CD14-positive monocyte (primary cell): Measurements from ENCODE around the gene SLC27A2. TPM values are rescaled to one million over a fixed set of nuclear protein-coding genes. Genes with fewer than 3 reads are reported as not detected.

ENCODE experiments used
- DNase-seq, 3 donors: peaks; one replicate each; pipeline ENCODE4 v3.0.0-alpha.2; 2011 to 2022
- H2AFZ ChIP-seq: 2 replicates; pipeline ENCODE4 v1.6.0; 2012; ENCODE audit warnings: mild to moderate bottlenecking, low read depth, low read length, inconsistent platforms; ENCODE audit not compliant: insufficient read depth, poor library complexity, severe bottlenecking
- H3K27ac ChIP-seq, 2 donors: 1 replicate in 1 of 2; 2 replicates in 1 of 2; pipeline ENCODE4 v1.5.1; 2012 to 2013; ENCODE audit warnings: low read length in 2 of 2, control low read depth in 1 of 2, inconsistent platforms in 1 of 2, low read depth in 1 of 2, mild to moderate bottlenecking in 1 of 2
- H3K27me3 ChIP-seq, 2 donors: one replicate each; pipeline versions ENCODE4 v1.6.0 to v1.6.1; 2011 to 2013; ENCODE audit warnings: low read length in 2 of 2; ENCODE audit not compliant: control insufficient read depth in 2 of 2, insufficient read depth in 2 of 2
- H3K36me3 ChIP-seq, 2 donors: replicated peaks in 1 of 2; 1 replicate in 1 of 2; 2 replicates in 1 of 2; pipeline versions ENCODE4 v1.5.1 to v1.6.1; 2012 to 2013; ENCODE audit warnings: low read length in 2 of 2, control low read depth in 1 of 2, inconsistent platforms in 1 of 2, mild to moderate bottlenecking in 1 of 2; ENCODE audit not compliant: insufficient read depth in 2 of 2, control insufficient read depth in 1 of 2
- H3K4me1 ChIP-seq, 2 donors: 1 replicate in 1 of 2; 2 replicates in 1 of 2; pipeline versions ENCODE4 v1.5.1 to v1.6.1; 2012 to 2013; ENCODE audit warnings: low read length in 2 of 2, control low read depth in 1 of 2, inconsistent platforms in 1 of 2, mild to moderate bottlenecking in 1 of 2, moderate library complexity in 1 of 2; ENCODE audit not compliant: insufficient read depth in 2 of 2, control insufficient read depth in 1 of 2
- H3K4me2 ChIP-seq: replicated peaks from 2 replicates; pipeline ENCODE3; 2012; ENCODE audit warnings: low read length, moderate library complexity, mild to moderate bottlenecking; ENCODE audit not compliant: poor library complexity, severe bottlenecking; ENCODE audit errors: extremely low read depth
- H3K4me3 ChIP-seq, 3 experiments: fragments of 200-600 bp in 1 of 3; sonication (generic) in 1 of 3; replicated peaks in 1 of 3; 1 replicate in 2 of 3; 2 replicates in 1 of 3; pipeline ENCODE4 v1.5.1; 2011 to 2013; ENCODE audit warnings: low read length in 3 of 3, mild to moderate bottlenecking in 3 of 3, control low read depth in 2 of 3, low read depth in 2 of 3, inconsistent platforms in 1 of 3, moderate library complexity in 1 of 3
- H3K79me2 ChIP-seq: 2 replicates; pipeline ENCODE4 v1.6.0; 2012; ENCODE audit warnings: mild to moderate bottlenecking, control low read depth, inconsistent platforms, low read length, moderate library complexity; ENCODE audit not compliant: insufficient read depth
- H3K9ac ChIP-seq: 2 replicates; pipeline ENCODE4 v1.6.0; 2017; ENCODE audit warnings: low read length, mild to moderate bottlenecking; ENCODE audit not compliant: insufficient read depth, poor library complexity, severe bottlenecking
- H3K9me3 ChIP-seq, 2 donors: replicated peaks in 1 of 2; 1 replicate in 1 of 2; 2 replicates in 1 of 2; pipeline versions ENCODE4 v1.5.1 to v1.6.1; 2012 to 2013; ENCODE audit warnings: low read length in 2 of 2, control low read depth in 1 of 2; ENCODE audit not compliant: control insufficient read depth in 1 of 2, insufficient read depth in 1 of 2
- H4K20me1 ChIP-seq: 2 replicates; pipeline ENCODE4 v1.6.0; 2012; ENCODE audit warnings: mild to moderate bottlenecking, low read length, control low read depth, moderate library complexity; ENCODE audit not compliant: insufficient read depth
- H3K27ac Mint-ChIP-seq, 7 donors: one replicate each; pipeline ENCODE4 v1.8.0; 2020; ENCODE audit warnings: mild to moderate bottlenecking in 7 of 7, mixed read lengths in 7 of 7, moderate library complexity in 6 of 7, inconsistent platforms in 2 of 7
- H3K27me3 Mint-ChIP-seq, 3 donors: one replicate each; pipeline ENCODE4 v1.8.0; 2021 to 2022; ENCODE audit warnings: low read depth in 3 of 3, mild to moderate bottlenecking in 3 of 3, mixed read lengths in 3 of 3, moderate library complexity in 3 of 3, inconsistent platforms in 1 of 3
- H3K36me3 Mint-ChIP-seq, 2 donors: one replicate each; pipeline ENCODE4 v1.8.0; 2020; ENCODE audit warnings: mixed read lengths in 2 of 2, inconsistent platforms in 1 of 2, mild to moderate bottlenecking in 1 of 2
- H3K4me1 Mint-ChIP-seq: one replicate; pipeline ENCODE4 v1.8.0; 2020; ENCODE audit warnings: mild to moderate bottlenecking, mixed read lengths
- H3K4me3 Mint-ChIP-seq, 2 donors: one replicate each; pipeline ENCODE4 v1.8.0; 2020; ENCODE audit warnings: mild to moderate bottlenecking in 2 of 2, mixed read lengths in 2 of 2, moderate library complexity in 1 of 2
- H3K9me3 Mint-ChIP-seq, 7 donors: one replicate each; pipeline ENCODE4 v1.8.0; 2020 to 2022; ENCODE audit warnings: mixed read lengths in 7 of 7, mild to moderate bottlenecking in 6 of 7, moderate library complexity in 6 of 7, inconsistent platforms in 2 of 7
- WGBS: methylation state at CpG from one replicate; pipeline ENCODE4 v1.1.5; 2013; ENCODE audit warnings: missing lambda C conversion rate; ENCODE audit not compliant: insufficient coverage; 5-methylcytosine and 5-hydroxymethylcytosine counted together
- intact Hi-C, 2 donors: fragments of 100-400 bp; cut with micrococcal nuclease; formaldehyde crosslinking; loops; one replicate each; pipeline versions ENCODE4 v1.15.0 to v1.15.1; 2023
- polyA plus RNA-seq, 3 donors: library from polyadenylated mRNA; depleted of rRNA in 1 of 3; unstranded in 2 of 3; stranded (reverse) in 1 of 3; fragments of 300-500 nt in 2 of 3; fragments of >200 nt in 1 of 3; fragmentation: Illumina TruSeq in 2 of 3; gene quantifications; 1 replicate in 2 of 3; 2 replicates in 1 of 3; pipeline ENCODE4 v1.2.3, GENCODE V29; 2012 to 2021
- TF ChIP-seq, protein P1 (sequence below): fragments of 200-600 bp; IDR thresholded peaks from one replicate; pipeline ENCODE4 v1.8.0; 2022; ENCODE audit warnings: antibody characterized with exemption, mild to moderate bottlenecking

Gene SLC27A2
- polyA plus RNA-seq, 3 donors: 0.13 TPM; not detected in 2

- Histone ChIP-seq H3K79me2 (no peaks in the 10 kb centered on the region), H3K9ac (no peak overlapping the region), H3K9me3 (no peaks in the 10 kb centered on the region), H2AFZ (no peak overlapping the region), H4K20me1 (no peaks in the 10 kb centered on the region), H3K36me3 (no peaks in the 10 kb centered on the region), H3K4me1 (peaks cover 11 to 24% of the 10 kb centered on the region in 2 donors), H3K4me2 (no peak overlapping the region), H3K27me3 (no peaks in the 10 kb centered on the region), H3K4me3 (no peak overlapping the region), H3K27ac (peak overlapping the region in 1 of 2 donors; percentile 1)
- peaks cover 0 to 2% (median 0%) of the 10 kb centered on the region in 3 donors for H3K27me3 Mint-ChIP-seq
- intact Hi-C loops: loop anchor here (10.0 kb wide), 2 partner anchors 269 to 909 kb away; no protein-coding TSS in a partner anchor
- TF ChIP-seq, protein P1, sequence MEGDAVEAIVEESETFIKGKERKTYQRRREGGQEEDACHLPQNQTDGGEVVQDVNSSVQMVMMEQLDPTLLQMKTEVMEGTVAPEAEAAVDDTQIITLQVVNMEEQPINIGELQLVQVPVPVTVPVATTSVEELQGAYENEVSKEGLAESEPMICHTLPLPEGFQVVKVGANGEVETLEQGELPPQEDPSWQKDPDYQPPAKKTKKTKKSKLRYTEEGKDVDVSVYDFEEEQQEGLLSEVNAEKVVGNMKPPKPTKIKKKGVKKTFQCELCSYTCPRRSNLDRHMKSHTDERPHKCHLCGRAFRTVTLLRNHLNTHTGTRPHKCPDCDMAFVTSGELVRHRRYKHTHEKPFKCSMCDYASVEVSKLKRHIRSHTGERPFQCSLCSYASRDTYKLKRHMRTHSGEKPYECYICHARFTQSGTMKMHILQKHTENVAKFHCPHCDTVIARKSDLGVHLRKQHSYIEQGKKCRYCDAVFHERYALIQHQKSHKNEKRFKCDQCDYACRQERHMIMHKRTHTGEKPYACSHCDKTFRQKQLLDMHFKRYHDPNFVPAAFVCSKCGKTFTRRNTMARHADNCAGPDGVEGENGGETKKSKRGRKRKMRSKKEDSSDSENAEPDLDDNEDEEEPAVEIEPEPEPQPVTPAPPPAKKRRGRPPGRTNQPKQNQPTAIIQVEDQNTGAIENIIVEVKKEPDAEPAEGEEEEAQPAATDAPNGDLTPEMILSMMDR: no peak
- H3K36me3 Mint-ChIP-seq: peaks cover 0 to 7% of the 10 kb centered on the region in 2 donors
- no peak overlapping the region for H3K4me3 Mint-ChIP-seq
- 80% methylated on average over 2 of the region's 2 CpGs for WGBS
- H3K9me3 Mint-ChIP-seq: peaks cover 3 to 10% (median 5%) of the 10 kb centered on the region in 7 donors
- no peak for DNase-seq
- peak overlapping the region in 2 of 7 donors; percentile 26 to 31 for H3K27ac Mint-ChIP-seq
- H3K4me1 Mint-ChIP-seq: peaks cover 27% of the 10 kb centered on the region
These were observed 38.6 kb upstream of the SLC27A2 start for GRCh38 chr15:50143255-50143860.

- Mint-ChIP-seq H3K36me3 (peaks cover 0 to 7% of the 10 kb centered on the region in 2 donors), H3K4me1 (peaks cover 27% of the 10 kb centered on the region), H3K4me3 (no peak overlapping the region), H3K9me3 (peaks cover 3 to 10% (median 5%) of the 10 kb centered on the region in 7 donors), H3K27ac (peak overlapping the region; percentile 14 to 82 (median 50)), H3K27me3 (peaks cover 0 to 2% (median 0%) of the 10 kb centered on the region in 3 donors)
- TF ChIP-seq, protein P1: no peak
- H3K9ac ChIP-seq: no peak overlapping the region
- H4K20me1 ChIP-seq: no peaks in the 10 kb centered on the region
- no peak overlapping the region for H2AFZ ChIP-seq
- H3K4me1 ChIP-seq: peaks cover 11 to 24% of the 10 kb centered on the region in 2 donors
- no peak overlapping the region for H3K4me2 ChIP-seq
- peak overlapping the region in 1 of 2 donors; percentile 18 for H3K27ac ChIP-seq
- DNase-seq: peak; percentile 58 to 84 (median 70)
- H3K27me3 ChIP-seq: no peaks in the 10 kb centered on the region
- no peaks in the 10 kb centered on the region for H3K9me3 ChIP-seq
- 37% methylated on average over 2 of the region's 6 CpGs for WGBS
- no peaks in the 10 kb centered on the region for H3K79me2 ChIP-seq
- intact Hi-C loops: loop anchor here (10.0 kb wide), 2 partner anchors 270 to 910 kb away; no protein-coding TSS in a partner anchor
- H3K36me3 ChIP-seq: no peaks in the 10 kb centered on the region
- H3K4me3 ChIP-seq: no peak overlapping the region
These were observed 37.5 kb upstream of the SLC27A2 start for GRCh38 chr15:50144341-50145120.
